Coronary artery (tissue), 2 donors: ENCODE measurements around the gene PNPLA2.

ENCODE experiments used
- DNase-seq: peaks from one replicate; pipeline ENCODE4 v3.0.0-alpha.2; 2017; ENCODE audit warnings: low spot score
- H3K27ac ChIP-seq, 2 donors: fragments of 200-600 bp; sonication (generic); one replicate each; pipeline ENCODE4 v1.5.1; 2016 to 2019
- H3K4me3 ChIP-seq: fragments of 200-600 bp; sonication (generic); 2 replicates; pipeline ENCODE4 v1.5.1; 2016; ENCODE audit warnings: mild to moderate bottlenecking, moderate library complexity
- TF ChIP-seq, protein P1 (sequence below): fragments of 200-600 bp; sonication (generic); IDR thresholded peaks from one replicate; pipeline ENCODE4 v1.5.1; 2019; ENCODE audit warnings: antibody characterized with exemption

PNPLA2 gene

DNA sequence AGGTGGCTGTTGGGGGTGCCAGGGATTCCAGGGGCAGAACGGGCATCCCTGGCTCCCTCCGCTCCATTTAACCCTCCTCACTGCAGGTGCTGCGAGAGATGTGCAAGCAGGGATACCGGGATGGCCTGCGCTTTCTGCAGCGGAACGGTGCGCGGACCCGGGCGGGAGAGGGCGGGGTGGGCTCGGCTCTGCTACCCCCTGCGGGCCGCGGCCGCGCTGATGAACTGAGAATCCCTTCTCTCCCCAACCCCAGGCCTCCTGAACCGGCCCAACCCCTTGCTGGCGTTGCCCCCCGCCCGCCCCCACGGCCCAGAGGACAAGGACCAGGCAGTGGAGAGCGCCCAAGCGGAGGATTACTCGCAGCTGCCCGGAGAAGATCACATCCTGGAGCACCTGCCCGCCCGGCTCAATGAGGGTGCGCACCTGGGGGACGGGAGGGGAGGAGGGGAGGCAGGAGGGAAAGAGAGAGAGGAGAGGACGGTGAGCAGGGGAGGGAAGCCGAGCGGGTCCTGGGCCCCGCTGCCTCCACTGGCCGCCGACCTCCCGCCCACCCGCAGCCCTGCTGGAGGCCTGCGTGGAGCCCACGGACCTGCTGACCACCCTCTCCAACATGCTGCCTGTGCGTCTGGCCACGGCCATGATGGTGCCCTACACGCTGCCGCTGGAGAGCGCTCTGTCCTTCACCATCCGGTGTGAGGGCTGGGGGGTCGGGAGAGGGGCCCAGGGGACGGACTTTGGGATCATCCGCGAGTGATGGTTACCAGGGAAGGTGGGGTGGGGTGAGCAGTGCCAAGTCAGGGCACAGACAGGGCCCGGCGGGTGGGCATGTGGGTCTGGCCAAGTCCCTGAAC lies 5.0 kb downstream of the PNPLA2 start:
- Histone ChIP-seq H3K27ac (no peak overlapping the region), H3K4me3 (no peak overlapping the region)
- TF ChIP-seq, protein P1, sequence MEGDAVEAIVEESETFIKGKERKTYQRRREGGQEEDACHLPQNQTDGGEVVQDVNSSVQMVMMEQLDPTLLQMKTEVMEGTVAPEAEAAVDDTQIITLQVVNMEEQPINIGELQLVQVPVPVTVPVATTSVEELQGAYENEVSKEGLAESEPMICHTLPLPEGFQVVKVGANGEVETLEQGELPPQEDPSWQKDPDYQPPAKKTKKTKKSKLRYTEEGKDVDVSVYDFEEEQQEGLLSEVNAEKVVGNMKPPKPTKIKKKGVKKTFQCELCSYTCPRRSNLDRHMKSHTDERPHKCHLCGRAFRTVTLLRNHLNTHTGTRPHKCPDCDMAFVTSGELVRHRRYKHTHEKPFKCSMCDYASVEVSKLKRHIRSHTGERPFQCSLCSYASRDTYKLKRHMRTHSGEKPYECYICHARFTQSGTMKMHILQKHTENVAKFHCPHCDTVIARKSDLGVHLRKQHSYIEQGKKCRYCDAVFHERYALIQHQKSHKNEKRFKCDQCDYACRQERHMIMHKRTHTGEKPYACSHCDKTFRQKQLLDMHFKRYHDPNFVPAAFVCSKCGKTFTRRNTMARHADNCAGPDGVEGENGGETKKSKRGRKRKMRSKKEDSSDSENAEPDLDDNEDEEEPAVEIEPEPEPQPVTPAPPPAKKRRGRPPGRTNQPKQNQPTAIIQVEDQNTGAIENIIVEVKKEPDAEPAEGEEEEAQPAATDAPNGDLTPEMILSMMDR, result no peak
- DNase-seq, result no peak

DNA sequence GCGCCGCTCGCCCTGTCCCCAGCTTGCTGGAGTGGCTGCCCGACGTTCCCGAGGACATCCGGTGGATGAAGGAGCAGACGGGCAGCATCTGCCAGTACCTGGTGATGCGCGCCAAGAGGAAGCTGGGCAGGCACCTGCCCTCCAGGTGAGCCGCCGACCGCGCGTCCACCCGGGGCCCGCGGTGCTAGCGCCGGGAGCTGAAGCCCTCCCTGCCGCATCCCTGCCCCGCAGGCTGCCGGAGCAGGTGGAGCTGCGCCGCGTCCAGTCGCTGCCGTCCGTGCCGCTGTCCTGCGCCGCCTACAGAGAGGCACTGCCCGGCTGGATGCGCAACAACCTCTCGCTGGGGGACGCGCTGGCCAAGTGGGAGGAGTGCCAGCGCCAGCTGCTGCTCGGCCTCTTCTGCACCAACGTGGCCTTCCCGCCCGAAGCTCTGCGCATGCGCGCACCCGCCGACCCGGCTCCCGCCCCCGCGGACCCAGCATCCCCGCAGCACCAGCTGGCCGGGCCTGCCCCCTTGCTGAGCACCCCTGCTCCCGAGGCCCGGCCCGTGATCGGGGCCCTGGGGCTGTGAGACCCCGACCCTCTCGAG lies 5.7 kb downstream of the PNPLA2 start:
- Histone ChIP-seq H3K4me3 (no peak overlapping the region), H3K27ac (no peak overlapping the region)
- TF ChIP-seq, protein P1, result no peak
- no peak for DNase-seq

DNA sequence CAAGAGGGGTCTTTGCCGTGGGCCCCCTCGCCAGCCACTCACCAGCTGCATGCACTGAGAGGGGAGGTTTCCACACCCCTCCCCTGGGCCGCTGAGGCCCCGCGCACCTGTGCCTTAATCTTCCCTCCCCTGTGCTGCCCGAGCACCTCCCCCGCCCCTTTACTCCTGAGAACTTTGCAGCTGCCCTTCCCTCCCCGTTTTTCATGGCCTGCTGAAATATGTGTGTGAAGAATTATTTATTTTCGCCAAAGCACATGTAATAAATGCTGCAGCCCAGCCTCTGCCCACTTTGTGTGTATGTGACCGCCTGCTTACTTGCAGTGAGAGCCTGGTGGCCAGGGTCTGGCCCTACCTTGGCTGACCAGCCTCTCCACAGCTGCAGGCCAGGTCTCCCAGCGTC lies 6.2 kb downstream of the PNPLA2 start:
- Histone ChIP-seq H3K27ac (no peak overlapping the region), H3K4me3 (no peak overlapping the region)
- DNase-seq, result no peak
- TF ChIP-seq, protein P1, result no peak

DNA sequence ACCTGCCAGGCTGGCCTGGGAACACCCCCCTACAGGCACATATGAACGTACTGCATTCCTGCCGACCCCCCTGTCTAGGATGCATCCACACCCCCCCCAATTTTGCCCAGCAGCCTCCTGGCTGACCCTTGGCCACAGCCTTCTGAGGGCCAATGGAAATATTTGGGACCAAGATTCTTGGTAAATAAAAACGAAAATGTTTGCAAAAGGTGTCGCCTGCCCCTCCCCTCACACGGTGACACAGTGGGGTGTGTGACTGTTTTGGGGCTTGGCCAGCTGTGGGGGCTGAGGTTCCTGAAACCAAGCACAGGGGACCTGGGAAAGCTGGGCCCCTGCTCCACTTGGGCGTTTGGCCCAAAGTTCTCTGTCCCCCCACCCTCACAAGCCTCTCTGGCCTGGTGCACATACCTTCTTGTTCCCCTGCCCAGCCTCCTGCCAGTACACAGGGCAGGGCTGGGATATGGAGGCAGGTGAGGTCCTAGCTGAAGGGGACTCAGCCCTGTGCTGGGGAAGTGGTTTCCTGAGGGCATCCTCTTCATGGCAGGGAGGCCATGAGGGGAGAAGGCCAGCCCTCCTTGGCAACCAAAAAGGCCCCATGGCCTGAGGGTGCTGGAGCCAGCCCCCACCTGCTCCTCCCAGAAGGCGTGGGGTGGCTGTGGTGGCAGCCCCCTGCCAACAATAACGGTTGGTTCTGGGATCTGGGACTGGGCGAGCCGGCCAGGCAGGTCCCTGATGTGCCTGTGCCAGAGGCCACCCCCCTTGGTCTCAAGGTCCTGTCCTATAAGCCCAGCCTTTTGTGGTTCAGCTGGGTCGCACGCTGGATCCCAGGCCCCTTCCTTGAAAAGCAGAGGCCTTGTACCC lies 6.9 kb downstream of the PNPLA2 start:
- Histone ChIP-seq H3K4me3 (no peak overlapping the region), H3K27ac (no peak overlapping the region)
- no peak for DNase-seq
- TF ChIP-seq, protein P1, result no peak

DNA sequence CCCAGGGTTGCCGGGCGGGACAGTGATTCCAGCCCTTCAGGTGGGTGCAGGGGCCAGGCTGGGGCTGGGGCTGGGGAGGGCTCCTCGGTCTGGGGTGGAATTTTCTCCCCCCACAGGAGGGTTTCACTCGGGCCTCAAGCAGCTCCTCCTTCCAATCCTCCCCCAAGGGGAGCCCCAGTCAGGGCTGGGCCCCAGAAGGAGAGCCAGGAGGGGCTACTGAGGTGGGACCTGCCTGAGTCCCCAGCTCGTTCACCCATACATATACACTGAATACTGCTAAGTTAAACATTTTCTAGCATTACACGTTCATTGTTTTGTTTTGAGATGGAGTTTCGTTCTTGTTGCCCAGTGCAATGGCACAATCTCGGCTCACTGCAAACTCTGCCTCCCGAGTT lies 7.5 kb downstream of the PNPLA2 start:
- DNase-seq, result no peak
- TF ChIP-seq, protein P1, result no peak
- H3K4me3 ChIP-seq, result no peak overlapping the region
- no peak overlapping the region for H3K27ac ChIP-seq

DNA sequence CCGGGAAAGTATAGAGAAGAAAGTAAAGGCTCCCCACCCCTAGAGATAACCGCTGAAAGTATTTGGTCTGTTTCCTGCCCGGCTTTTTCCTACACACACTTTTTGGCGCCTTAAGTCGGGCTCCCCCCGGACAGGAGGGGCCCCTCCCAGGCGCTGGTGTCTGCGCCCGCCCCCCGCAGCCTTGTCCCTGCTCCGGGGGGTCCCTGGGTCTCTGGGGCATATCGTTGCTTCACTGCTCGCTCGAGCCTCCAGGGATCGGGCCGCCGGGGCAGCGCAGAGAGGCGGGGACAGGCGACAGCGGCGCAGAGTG lies 8.1 kb downstream of the PNPLA2 start:
- Histone ChIP-seq H3K4me3 (peak overlapping the region; percentile 64), H3K27ac (peak overlapping the region; percentile 37 to 70)
- DNase-seq, result no peak
- TF ChIP-seq, protein P1, result no peak
